IMR-90 (cell line): Measurements from ENCODE around the gene WNT10A.

ENCODE experiments used
- CEBPB ChIP-seq: IDR thresholded peaks from 2 replicates; pipeline ENCODE4 v1.6.1; 2012; ENCODE audit warnings: low read depth, low read length, improper control_type of control experiment
- CTCF ChIP-seq: conservative IDR thresholded peaks from 2 replicates; pipeline ENCODE4 v1.5.1; 2012; ENCODE audit warnings: mild to moderate bottlenecking, low read depth, low read length, improper control_type of control experiment
- MAFK ChIP-seq: IDR thresholded peaks from 2 replicates; pipeline ENCODE4 v1.6.1; 2012; ENCODE audit warnings: low read depth, low read length, improper control_type of control experiment
- MXI1 ChIP-seq: IDR thresholded peaks from 2 replicates; pipeline ENCODE4 v1.6.1; 2012; ENCODE audit warnings: low read depth, mild to moderate bottlenecking, low read length, moderate library complexity, borderline replicate concordance
- POLR2A ChIP-seq: IDR thresholded peaks from 2 replicates; pipeline ENCODE4 v1.6.1; 2012; ENCODE audit warnings: mild to moderate bottlenecking, low read depth, low read length
- RAD21 ChIP-seq: IDR thresholded peaks from 2 replicates; pipeline ENCODE4 v1.6.1; 2012; ENCODE audit warnings: low read length, improper control_type of control experiment
- RCOR1 ChIP-seq: IDR thresholded peaks from 2 replicates; pipeline ENCODE4 v1.6.1; 2012; ENCODE audit warnings: mild to moderate bottlenecking, low read length, improper control_type of control experiment; ENCODE audit not compliant: insufficient replicate concordance
- RFX5 ChIP-seq: IDR thresholded peaks from 2 replicates; pipeline ENCODE4 v1.8.0; 2012; ENCODE audit warnings: low read depth, mild to moderate bottlenecking, low read length, moderate library complexity
- SMC3 ChIP-seq: fragments of 150-350 bp; IDR thresholded peaks from 2 replicates; pipeline ENCODE4 v1.6.1; 2016; ENCODE audit warnings: low read depth, mild to moderate bottlenecking, antibody characterized with exemption, low read length, moderate library complexity
- USF2 ChIP-seq: fragments of 150-350 bp; IDR thresholded peaks from 2 replicates; pipeline ENCODE4 v1.6.1; 2017; ENCODE audit warnings: mild to moderate bottlenecking, antibody characterized with exemption, low read length, low read depth

GRCh38 chr2:218897394-218898108 lies 16.9 kb downstream of the WNT10A start:
- no peak for TF ChIP-seq CTCF
- TF ChIP-seq POLR2A, result no peak
- TF ChIP-seq MAFK, result no peak
- no peak for TF ChIP-seq RCOR1
- TF ChIP-seq SMC3, result no peak
- TF ChIP-seq USF2, result no peak
- TF ChIP-seq RAD21, result no peak
- no peak for TF ChIP-seq MXI1
- TF ChIP-seq RFX5, result no peak
- TF ChIP-seq CEBPB, result no peak
